HepG2 (cell line): ENCODE measurements around the gene PLSCR3. TPM values are rescaled to one million over a fixed set of nuclear protein-coding genes. Genes with fewer than 3 reads are reported as not detected.

Experiments used
- ATAC-seq: fragments of 200-7000 bp; cut with Tn5 transposase; 3 replicates; pipeline ENCODE4 v1.9.1; 2020; ENCODE audit warnings: mild to moderate bottlenecking, moderate library complexity
- BruUV-seq: library from RNA; stranded (reverse); fragments of 400-500 nt; replicated peaks from 2 replicates; lab custom pipeline; 2021; lab: Mats Ljungman, UMichigan
- CTCF ChIA-PET: fragments of 300-600 bp; formaldehyde crosslinking; extraction: SDS; loops from one replicate; lab custom pipeline; 2021; ENCODE audit warnings: low total read pairs, inconsistent platforms, low intra/inter-chr PET ratio; lab: Yijun Ruan, JAX
- POLR2A ChIA-PET: fragments of 350-600 bp; sonication (Branson Sonifier 250); formaldehyde crosslinking; loops from one replicate; lab custom pipeline; 2020; ENCODE audit warnings: antibody characterized with exemption, inconsistent platforms; lab: Yijun Ruan, JAX
- DNase-seq: peaks from one replicate; pipeline ENCODE4 v3.0.0-alpha.2; 2015; ENCODE audit warnings: low spot score
- FAIRE-seq: peaks from 3 replicates; lab custom pipeline; 2011; peaks lifted over from hg19 to GRCh38; lab: Jason Lieb, UNC
- H2AFZ ChIP-seq: one replicate; pipeline ENCODE4 v1.6.1; 2011; ENCODE audit warnings: low read length, inconsistent platforms
- H3K27ac ChIP-seq: fragments of 300-600 bp; 3 replicates; pipeline ENCODE4 v1.8.0; 2011; ENCODE audit warnings: mixed run types, mild to moderate bottlenecking, mixed read lengths, low read length, inconsistent platforms; ENCODE audit not compliant: insufficient read depth; ENCODE audit errors: extremely low read length
- H3K27me3 ChIP-seq, 2 experiments: fragments of 200-600 bp in 1 of 2; 2 replicates in 1 of 2; 3 replicates in 1 of 2; pipeline versions ENCODE4 v1.6.0 to v1.8.0; 2011; ENCODE audit warnings: low read length in 2 of 2, mild to moderate bottlenecking in 2 of 2, moderate library complexity in 2 of 2, inconsistent platforms in 1 of 2; ENCODE audit not compliant: insufficient read depth in 2 of 2, control insufficient read depth in 1 of 2
- H3K36me3 ChIP-seq, 2 experiments: fragments of 200-600 bp in 1 of 2; replicated peaks in 1 of 2; 2 replicates in 1 of 2; 3 replicates in 1 of 2; pipeline versions ENCODE4 v1.5.1 to v1.8.0; 2011; ENCODE audit warnings: low read length in 2 of 2, inconsistent platforms in 1 of 2; ENCODE audit not compliant: insufficient read depth in 2 of 2, control insufficient read depth in 1 of 2
- H3K4me1 ChIP-seq: 2 replicates; pipeline ENCODE4 v1.5.1; 2012; ENCODE audit warnings: low read length, inconsistent platforms; ENCODE audit not compliant: insufficient read depth
- H3K4me2 ChIP-seq: 2 replicates; pipeline ENCODE4 v1.6.0; 2011; ENCODE audit warnings: low read depth, low read length, inconsistent platforms
- H3K4me3 ChIP-seq, 3 experiments: fragments of 200-600 bp in 1 of 3; sonication (generic), shearing (Covaris generic) in 1 of 3; replicated peaks in 1 of 3; 2 replicates each; pipeline ENCODE4 v1.5.1; 2011 to 2016; ENCODE audit warnings: low read length in 3 of 3, inconsistent platforms in 2 of 3, low read depth in 2 of 3, mild to moderate bottlenecking in 2 of 3, control low read depth in 1 of 3, mixed read lengths in 1 of 3; ENCODE audit not compliant: insufficient read depth in 1 of 3
- H3K79me2 ChIP-seq: one replicate; pipeline ENCODE4 v1.6.1; 2011; ENCODE audit warnings: low read length, inconsistent platforms; ENCODE audit not compliant: insufficient read depth
- H3K9ac ChIP-seq: 2 replicates; pipeline ENCODE4 v1.6.0; 2011; ENCODE audit warnings: mild to moderate bottlenecking, low read depth, low read length, inconsistent platforms; ENCODE audit not compliant: insufficient read depth
- H3K9me3 ChIP-seq: 2 replicates; pipeline ENCODE4 v1.5.1; 2012; ENCODE audit warnings: mild to moderate bottlenecking, low read length
- H4K20me1 ChIP-seq: 2 replicates; pipeline ENCODE4 v1.6.0; 2011; ENCODE audit warnings: inconsistent platforms, mild to moderate bottlenecking, low read length, moderate library complexity; ENCODE audit not compliant: insufficient read depth
- ASH2L ChIP-seq: fragments of 300-600, 200-600 bp; sonication (generic); IDR thresholded peaks from 2 replicates; pipeline ENCODE4 v1.7.0; 2017; ENCODE audit warnings: low read depth, mild to moderate bottlenecking, moderate library complexity, mixed read lengths, low read length; ENCODE audit not compliant: insufficient read length
- ATF3 ChIP-seq: sonication (generic); formaldehyde crosslinking; IDR thresholded peaks from 2 replicates; pipeline ENCODE4 v1.4.0; 2020; ENCODE audit warnings: missing genetic modification reagents
- DNMT3B ChIP-seq: conservative IDR thresholded peaks from 2 replicates; pipeline ENCODE4 v1.6.1; 2016; ENCODE audit warnings: missing biosample characterization, control low read depth
- FOXA1 ChIP-seq, 2 experiments: fragments of 450-650 bp in 1 of 2; sonication (generic) in 1 of 2; formaldehyde crosslinking in 1 of 2; IDR thresholded peaks; 2 replicates each; pipeline versions ENCODE4 v1.4.0 to v1.6.1; 2016 to 2020; ENCODE audit warnings: missing genetic modification reagents in 1 of 2
- FOXK1 ChIP-seq: sonication (generic); formaldehyde crosslinking; IDR thresholded peaks from 2 replicates; pipeline ENCODE4 v1.4.0; 2020; ENCODE audit warnings: low read depth, missing genetic modification reagents, borderline replicate concordance
- MNT ChIP-seq: fragments of 450-650 bp; IDR thresholded peaks from 2 replicates; pipeline ENCODE4 v1.6.1; 2016
- NFAT5 ChIP-seq: sonication (generic); formaldehyde crosslinking; IDR thresholded peaks from 2 replicates; pipeline ENCODE4 v1.4.0; 2020; ENCODE audit warnings: missing genetic modification reagents
- PLRG1 ChIP-seq: fragments of 450-650 bp; conservative IDR thresholded peaks from 2 replicates; pipeline ENCODE4 v1.6.1; 2016
- TP53 ChIP-seq: sonication (generic); formaldehyde crosslinking; conservative IDR thresholded peaks from 2 replicates; pipeline ENCODE4 v1.4.0; 2020; ENCODE audit warnings: missing genetic modification reagents
- U2AF2 ChIP-seq: fragments of 200-400 bp; formaldehyde crosslinking; IDR thresholded peaks from 2 replicates; pipeline ENCODE4 v1.6.1; 2017; ENCODE audit warnings: low read depth, mild to moderate bottlenecking, low read length
- ZNF362 ChIP-seq: sonication (generic); formaldehyde crosslinking; IDR thresholded peaks from 2 replicates; pipeline ENCODE4 v1.4.0; 2020; ENCODE audit warnings: missing genetic modification reagents, mild to moderate bottlenecking, borderline replicate concordance
- ZNF543 ChIP-seq: sonication (generic); formaldehyde crosslinking; IDR thresholded peaks from 2 replicates; pipeline ENCODE4 v1.4.0; 2020; ENCODE audit warnings: mild to moderate bottlenecking, missing genetic modification reagents
- ZNF550 ChIP-seq: sonication (generic); formaldehyde crosslinking; IDR thresholded peaks from 2 replicates; pipeline ENCODE4 v1.4.0; 2020; ENCODE audit warnings: mild to moderate bottlenecking, missing genetic modification reagents, borderline replicate concordance
- ZNF660 ChIP-seq: sonication (generic); formaldehyde crosslinking; IDR thresholded peaks from 2 replicates; pipeline ENCODE4 v1.5.1; 2020; ENCODE audit warnings: mild to moderate bottlenecking, low read depth, missing genetic modification reagents, borderline replicate concordance
- ZNF883 ChIP-seq: sonication (generic); formaldehyde crosslinking; IDR thresholded peaks from 2 replicates; pipeline ENCODE4 v1.5.1; 2020; ENCODE audit warnings: mild to moderate bottlenecking, missing genetic modification reagents; ENCODE audit errors: not compliant biosample characterization
- WGBS: methylation state at CpG from one replicate; pipeline ENCODE4 v1.1.6; 2017; ENCODE audit warnings: low lambda C conversion rate; 5-methylcytosine and 5-hydroxymethylcytosine counted together
- in situ Hi-C: cut with HindIII; loops from 2 replicates; pipeline ENCODE4 v1.10.0; 2017; ENCODE audit warnings: low pct_unique_long_range_greater_than_20kb; ENCODE audit not compliant: extremely low pct_ligation_motif_present
- intact Hi-C: fragments of 100-400 bp; cut with micrococcal nuclease; formaldehyde crosslinking; loops from one replicate; pipeline ENCODE4 v1.10.0; 2022; ENCODE audit not compliant: unreplicated experiment
- polyA plus RNA-seq, 8 experiments: library from polyadenylated mRNA; depleted of rRNA in 3 of 8; stranded (reverse) in 7 of 8; unstranded in 1 of 8; fragments of >200 nt; fragmentation: Illumina TruSeq in 4 of 8; extraction: Trizol in 4 of 8; gene quantifications; 2 replicates each; pipeline versions ENCODE4 v1.2.1 to v1.2.3, GENCODE V29; 2011 to 2016; ENCODE audit warnings: low read depth in 4 of 8, missing spikeins in 1 of 8, mixed read lengths in 1 of 8; ENCODE audit not compliant: insufficient read depth in 1 of 8
- total RNA-seq, 5 experiments: library from RNA; depleted of rRNA; stranded (reverse); fragments of >200 nt; fragmentation: Illumina TruSeq; extraction: Trizol; gene quantifications; 2 replicates each; pipeline ENCODE4 v1.2.3, GENCODE V29; 2016; ENCODE audit warnings: low read depth in 1 of 5

Gene PLSCR3
- total and polyA plus RNA-seq, 2 of the 13 experiments (the other 11 are each of a cell fraction or from before 2014, with no cell fraction given), result 5.6 to 6.2 TPM

GRCh38 chr17:7421186-7421585 is 26.9 kb upstream of the PLSCR3 start:
- Histone ChIP-seq H3K27ac (no peak overlapping the region), H3K9ac (no peak overlapping the region), H3K4me2 (no peak overlapping the region), H4K20me1 (no peaks in the 10 kb centered on the region), H3K79me2 (no peaks in the 10 kb centered on the region), H3K4me3 (no peak overlapping the region), H3K9me3 (no peaks in the 10 kb centered on the region), H3K36me3 (no peaks in the 10 kb centered on the region), H3K27me3 (peaks cover 2 to 5% of the 10 kb centered on the region in 2 experiments; a peak in 1 of 5 replicates), H3K4me1 (peaks cover 13% of the 10 kb centered on the region; the same call in 1 of the 2 replicates), H2AFZ (no peak overlapping the region)
- no peak for FAIRE-seq
- in situ Hi-C loops (no loop called here), intact Hi-C loops (no loop called here)
- CTCF ChIA-PET, result no interaction called here
- no peak; the same call in 2 of the 3 replicates for ATAC-seq
- WGBS, result 73% methylated on average over 12 of the region's 16 CpGs
- no peak for DNase-seq
- BruUV-seq, result no TSS peak
- POLR2A ChIA-PET, result interaction anchor here (1.8 kb wide), 1 partner anchor 18 kb away, joined by 11 read pairs; the partner anchor contains the start of gene TMEM256
- TF ChIP-seq ZNF660, result no peak
- no peak for TF ChIP-seq ASH2L
- no peak for TF ChIP-seq ZNF543
- TF ChIP-seq FOXK1, result no peak
- TF ChIP-seq U2AF2, result no peak
- no peak for TF ChIP-seq FOXA1 (IDR thresholded peaks at IDR 0.05)
- no peak for TF ChIP-seq FOXA1 (CRISPR knock-in tag; IDR thresholded peaks at IDR 0.05)
- TF ChIP-seq NFAT5 (CRISPR knock-in tag), result no peak
- TF ChIP-seq ZNF362 (CRISPR knock-in tag), result no peak
- no peak for TF ChIP-seq ATF3
- TF ChIP-seq DNMT3B (CRISPR knock-in tag), result no peak
- no peak for TF ChIP-seq ZNF883 (CRISPR knock-in tag)
- no peak for TF ChIP-seq ZNF550 (CRISPR knock-in tag)
- TF ChIP-seq TP53 (CRISPR knock-in tag), result no peak
- no peak for TF ChIP-seq PLRG1
- no peak for TF ChIP-seq MNT
